Stimulated activated CD4-positive, alpha-beta T cell treated with anti-CD3 and anti-CD28 coated beads, Interleukin-4, amount 100 ng/mL, for 1 hour (primary cell): ENCODE measurements around the gene RAI14.
"Not testable (repeated sequence)": the region's sequence is repeated elsewhere in the genome, so short reads cannot be mapped to it uniquely, and the experiment has no call there.

ENCODE experiments used
- DNase-seq: peaks from one replicate; pipeline ENCODE4 v3.0.0-alpha.2; 2020

The RAI14 gene

DNA sequence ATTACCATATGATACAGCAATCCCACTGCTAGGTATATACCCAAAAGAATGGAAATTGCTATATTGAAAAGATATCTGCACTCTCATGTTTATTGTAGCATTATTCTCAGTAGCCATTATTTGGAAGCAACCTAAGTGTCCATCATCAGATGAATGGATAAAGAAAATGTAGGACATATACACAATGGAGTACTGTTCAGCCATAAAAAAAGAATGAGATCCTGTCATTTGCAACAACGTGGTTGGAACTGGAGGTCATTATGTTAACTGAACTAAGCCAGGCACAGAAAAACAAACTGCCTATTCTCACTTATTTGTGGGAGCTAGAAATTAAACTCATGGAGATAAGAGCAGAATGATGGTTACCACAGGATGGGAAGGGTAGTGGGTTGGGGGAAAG lies 119.8 kb downstream of the RAI14 start:
- no peak for DNase-seq

DNA sequence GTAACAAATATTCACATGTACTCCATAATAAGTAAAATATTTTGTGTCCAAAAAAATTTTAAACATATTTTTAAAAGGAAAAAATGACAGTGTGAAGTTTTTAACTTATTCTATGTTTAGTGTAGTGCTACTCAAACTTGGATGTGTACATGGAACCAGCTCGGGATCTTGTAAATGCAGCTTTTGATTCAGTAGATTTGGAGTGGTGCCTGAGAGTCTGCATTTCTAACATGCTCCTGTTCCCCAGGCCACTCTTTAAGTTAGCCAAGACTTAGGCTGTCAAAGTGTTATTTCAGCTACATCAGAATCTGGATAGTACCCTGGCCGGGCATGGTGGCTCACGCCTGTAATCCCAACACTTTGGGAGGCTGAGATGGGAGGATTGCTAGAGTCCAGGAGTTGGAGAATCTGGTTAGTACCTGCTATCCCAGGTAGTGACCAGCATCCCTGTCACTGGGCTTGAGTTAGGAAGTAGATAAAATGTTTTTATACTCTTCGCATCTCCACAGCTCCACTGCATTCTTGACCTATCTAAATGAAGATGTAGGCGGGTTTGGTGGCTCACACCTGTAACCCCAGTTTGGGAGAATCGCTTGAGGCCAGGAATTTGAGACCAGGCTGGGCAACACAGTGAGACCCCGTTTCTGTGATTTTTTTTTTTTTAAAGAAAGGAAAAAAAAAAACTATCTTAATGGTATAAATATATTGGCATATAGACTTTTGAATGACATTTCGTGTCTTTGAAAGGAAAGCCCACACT lies 122.1 kb downstream of the RAI14 start:
- DNase-seq = no peak

DNA sequence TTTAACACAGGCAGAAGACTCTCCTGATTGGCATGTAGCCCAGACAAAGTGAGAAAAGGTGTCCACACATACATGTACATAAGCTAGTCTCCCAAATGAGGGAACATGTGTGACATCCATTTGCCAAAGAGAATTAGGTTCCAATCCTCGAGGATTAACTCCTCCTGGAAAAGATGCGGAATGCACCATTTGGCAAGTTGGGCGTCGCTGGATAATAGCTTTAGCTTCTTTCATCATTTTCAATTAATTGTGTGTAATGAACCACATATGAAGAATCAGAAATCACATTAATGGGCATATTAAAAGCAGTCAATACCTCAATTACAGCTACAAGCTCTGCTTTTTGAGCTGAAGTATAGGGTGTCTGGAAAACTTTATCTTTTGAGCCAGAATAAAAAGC lies 127.8 kb downstream of the RAI14 start:
- DNase-seq = not testable (repeated sequence)

DNA sequence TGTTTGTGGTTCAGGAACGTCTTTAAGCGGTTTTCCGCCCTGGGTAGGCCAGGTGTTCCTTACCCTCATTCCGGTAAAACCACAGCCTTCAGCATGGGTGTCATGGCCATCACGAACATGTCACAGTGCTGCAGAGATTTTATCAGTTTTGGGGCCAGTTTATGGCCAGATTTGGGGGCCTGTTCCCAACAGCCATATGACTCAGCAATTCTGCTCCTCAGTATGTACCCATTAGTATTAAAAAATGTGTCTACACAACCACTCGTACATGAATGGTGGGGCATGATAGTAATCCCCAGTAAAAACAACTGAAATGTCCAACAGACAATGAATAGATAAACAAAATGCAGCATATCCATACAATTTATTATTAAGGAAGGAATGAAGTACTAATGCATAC lies 130.9 kb downstream of the RAI14 start:
- no peak for DNase-seq

DNA sequence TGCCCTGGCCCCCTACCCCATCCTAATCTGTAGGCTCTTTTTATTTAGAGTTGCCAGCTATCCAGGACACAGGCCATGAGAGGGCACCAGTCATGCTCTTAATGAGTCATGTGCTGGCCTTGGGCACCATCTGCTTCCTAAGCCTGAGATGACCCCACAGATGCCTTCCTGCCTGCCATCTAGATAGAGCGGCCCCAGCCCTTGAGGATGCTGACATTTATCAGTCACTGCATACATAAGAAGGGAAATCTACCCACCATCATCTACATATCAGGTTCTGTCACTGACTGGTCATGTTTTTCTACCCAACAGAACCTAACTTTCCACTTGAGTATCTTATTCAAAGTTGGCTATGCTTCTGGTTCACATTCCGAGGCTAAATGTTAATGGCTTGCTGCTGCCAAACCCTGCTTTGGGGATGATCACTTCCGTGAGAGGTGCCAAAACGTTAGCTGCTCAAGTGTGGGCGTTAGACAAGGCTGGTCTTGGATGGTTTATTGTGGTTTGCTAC lies 132.9 kb downstream of the RAI14 start:
- no peak for DNase-seq

DNA sequence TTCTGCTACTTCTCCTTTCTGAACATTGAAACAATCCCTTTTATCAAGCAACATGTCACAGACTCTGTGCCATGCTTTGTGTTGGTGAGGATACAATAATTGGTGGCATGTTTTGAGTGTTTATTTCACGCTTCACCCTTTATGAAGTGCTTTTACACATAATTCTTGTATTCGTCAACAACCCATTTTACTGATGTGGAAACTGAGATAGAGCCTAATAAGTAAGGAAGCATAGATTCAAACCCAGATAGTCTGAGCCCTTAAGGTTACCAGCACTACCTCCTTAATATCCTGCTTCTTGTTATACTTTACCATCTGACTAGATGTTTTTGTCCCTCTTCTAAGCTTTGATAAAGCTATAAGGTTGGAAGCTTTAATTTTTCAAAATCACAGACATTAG lies 133.5 kb downstream of the RAI14 start:
- no peak for DNase-seq

DNA sequence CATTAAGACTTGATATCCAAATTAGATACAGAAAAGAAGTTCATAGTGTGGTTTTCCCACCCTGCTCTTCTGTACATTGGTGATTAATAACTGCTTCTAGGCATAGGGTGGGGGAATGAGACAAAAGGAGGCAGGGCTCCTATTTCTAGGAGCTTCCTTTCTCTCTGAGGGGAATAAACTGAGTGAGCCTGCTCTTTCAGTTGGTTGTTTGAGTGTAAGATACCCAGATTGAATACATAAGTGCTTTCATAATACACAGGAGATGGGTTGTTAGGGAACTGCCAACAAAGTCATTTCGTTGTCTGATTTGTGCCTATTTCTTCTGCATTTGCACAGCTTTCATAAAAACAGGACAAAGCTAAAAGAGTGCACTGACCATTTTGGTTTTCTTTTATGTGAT lies 133.9 kb downstream of the RAI14 start:
- DNase-seq = no peak

DNA sequence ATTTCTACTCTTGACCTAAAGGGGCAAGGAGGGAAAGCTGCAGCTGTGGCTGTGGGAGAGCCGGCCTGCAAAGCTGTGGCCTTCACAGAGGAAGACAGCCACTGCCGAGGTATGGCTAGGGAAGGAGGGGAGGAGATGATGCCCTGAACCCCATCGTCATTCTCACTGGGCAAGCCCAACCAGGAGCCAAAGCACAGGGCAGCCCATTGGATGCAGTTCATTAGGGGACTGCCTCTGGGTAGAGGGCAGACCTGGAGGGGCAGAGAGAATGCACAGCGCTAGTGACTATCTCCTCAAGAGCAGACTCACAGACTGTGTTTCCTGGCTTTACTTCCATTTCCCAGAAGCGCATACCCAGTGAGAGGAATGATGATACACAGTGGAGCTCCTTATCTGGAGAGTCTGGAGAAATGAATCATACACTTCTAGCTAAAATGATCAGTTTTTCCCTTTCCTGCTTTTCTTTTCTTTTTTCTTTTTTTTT lies 135.7 kb downstream of the RAI14 start:
- DNase-seq = no peak

DNA sequence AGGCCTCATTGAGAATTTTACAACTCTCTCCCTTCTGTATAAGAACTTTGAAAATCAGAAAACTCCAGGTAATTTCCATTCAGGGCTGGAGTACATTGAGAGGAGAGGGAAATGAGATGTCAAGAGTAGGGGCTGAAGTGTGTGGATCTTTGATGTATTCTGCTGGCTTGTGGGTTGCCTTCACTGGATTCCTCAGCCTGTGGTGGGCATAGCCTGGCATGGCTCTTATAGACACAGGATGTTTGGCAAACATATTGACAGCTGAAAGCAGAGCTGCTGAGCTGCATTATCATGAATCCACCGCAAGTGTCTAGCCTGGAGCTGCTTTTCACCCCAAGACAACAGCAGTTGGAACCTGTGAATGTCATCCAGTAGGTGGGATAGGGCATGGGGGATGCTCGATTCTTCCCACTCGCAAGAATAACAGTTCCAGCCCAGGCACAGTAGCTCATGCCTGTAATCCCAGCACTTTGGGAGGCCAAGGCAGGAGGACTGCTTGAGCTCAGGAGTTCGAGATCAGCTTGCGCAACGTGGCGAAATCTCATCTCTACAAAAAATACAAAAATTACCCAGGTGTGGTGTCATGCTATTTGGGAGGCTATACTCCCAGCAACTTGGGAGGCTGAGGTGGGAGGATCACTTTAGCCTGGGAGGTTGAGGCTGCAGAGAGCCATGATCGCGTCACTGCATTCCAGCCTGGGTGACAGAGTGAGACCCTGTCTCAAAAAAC lies 146.9 kb downstream of the RAI14 start:
- DNase-seq = no peak

DNA sequence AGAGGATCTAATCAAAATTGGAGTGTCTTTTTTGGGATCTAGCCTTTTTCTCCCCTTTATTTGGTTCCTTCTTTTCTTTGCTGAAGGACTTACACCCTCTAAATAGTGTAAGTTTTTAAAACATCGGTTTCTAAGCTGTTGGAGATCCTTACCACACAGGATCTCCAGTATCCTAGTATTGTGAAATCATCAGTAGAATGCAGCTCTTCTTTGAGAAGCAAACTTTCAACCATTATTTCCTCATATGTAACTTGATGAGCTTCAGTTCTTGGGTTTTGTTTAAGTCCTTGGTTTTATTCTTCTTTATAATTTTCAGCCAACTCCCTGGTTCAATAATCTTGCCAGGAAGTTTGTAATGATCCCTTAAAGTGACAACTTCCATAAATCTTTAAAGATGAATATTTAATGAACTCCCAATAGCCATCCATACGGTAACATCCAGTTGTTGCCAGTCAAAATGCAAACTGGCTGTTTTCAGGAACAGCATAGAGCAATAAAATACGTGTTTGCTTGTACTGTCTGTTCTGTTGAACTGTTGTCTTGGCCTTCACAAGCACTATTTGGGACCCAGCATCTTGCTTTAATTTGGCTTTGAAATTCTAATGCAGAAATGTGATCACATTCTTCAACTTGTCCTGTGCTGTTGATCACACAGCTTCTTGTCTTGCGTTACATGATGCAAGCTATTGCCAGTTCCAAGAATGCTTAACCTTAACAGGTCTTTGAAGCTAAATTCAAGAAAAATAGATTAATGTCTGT lies 148.0 kb downstream of the RAI14 start:
- no peak for DNase-seq

DNA sequence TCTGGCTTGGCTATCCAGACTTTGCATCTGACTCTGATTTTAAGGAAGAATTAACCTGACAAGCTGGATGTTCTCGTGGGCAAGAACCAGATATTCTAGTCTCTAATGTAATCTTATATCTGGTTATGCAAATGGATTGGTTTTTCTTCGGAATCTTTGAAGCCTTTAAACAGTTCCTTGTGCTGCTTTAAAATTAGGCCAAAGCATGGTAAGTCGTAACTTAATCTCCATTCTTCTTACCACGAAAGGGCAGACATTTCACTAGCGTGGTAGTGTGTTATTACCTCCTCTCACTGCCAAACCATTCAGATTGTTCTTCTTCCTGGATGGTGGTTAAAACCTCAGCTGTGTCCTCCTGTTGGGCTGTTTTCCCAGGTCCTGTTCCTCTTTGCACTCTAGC lies 148.8 kb downstream of the RAI14 start:
- DNase-seq = no peak

DNA sequence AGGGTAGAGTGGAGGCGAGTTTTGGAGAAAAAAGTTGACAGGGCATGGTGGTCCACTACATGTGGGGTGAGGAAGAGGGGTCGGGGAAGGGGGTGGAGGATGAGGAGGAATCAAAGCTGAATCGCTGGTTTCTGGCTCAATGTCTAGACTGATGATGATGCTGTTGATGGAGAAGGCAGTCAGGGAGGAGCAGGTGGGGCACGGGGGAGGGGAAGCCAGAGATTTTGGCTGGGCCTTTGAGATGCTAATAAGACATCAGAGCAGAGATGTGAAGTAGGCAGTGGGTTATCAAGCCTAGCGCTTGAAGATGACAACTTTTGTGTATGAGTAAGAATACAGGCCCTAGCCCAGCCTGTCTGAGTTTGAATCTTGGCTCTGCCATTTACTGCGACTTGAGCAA lies 150.4 kb downstream of the RAI14 start:
- DNase-seq = no peak

DNA sequence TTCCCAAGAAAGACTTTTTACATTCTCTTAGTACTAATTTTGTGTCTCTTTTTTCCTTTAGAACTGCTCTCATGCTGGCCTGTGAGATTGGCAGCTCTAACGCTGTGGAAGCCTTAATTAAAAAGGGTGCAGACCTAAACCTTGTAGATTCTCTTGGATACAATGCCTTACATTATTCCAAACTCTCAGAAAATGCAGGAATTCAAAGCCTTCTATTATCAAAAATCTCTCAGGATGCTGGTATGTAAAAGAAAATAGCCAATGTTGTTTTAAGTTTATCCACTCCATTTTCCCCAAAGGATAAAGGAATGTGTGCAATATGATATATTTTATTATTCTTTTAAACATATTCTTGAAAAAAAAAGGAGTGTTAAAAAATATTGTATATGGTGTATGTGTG lies 155.6 kb downstream of the RAI14 start:
- no peak for DNase-seq

DNA sequence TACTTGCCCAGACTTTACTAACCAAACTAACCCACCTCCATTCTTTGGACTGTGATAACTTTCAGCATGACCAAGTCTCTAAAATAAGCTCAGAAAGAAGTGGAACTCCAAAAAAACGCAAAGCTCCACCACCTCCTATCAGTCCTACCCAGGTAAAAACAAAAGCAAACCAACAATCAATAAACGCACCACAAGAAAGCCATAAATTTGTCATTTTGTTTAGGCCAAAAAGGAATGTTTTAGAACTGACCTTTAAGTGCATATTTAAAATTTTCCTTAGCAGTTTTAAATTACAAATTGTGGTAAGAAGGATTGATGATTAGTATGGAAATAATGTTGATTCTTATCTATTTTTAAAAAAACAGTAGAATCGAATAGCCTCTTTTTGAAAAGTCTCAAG lies 157.4 kb downstream of the RAI14 start:
- DNase-seq = no peak

DNA sequence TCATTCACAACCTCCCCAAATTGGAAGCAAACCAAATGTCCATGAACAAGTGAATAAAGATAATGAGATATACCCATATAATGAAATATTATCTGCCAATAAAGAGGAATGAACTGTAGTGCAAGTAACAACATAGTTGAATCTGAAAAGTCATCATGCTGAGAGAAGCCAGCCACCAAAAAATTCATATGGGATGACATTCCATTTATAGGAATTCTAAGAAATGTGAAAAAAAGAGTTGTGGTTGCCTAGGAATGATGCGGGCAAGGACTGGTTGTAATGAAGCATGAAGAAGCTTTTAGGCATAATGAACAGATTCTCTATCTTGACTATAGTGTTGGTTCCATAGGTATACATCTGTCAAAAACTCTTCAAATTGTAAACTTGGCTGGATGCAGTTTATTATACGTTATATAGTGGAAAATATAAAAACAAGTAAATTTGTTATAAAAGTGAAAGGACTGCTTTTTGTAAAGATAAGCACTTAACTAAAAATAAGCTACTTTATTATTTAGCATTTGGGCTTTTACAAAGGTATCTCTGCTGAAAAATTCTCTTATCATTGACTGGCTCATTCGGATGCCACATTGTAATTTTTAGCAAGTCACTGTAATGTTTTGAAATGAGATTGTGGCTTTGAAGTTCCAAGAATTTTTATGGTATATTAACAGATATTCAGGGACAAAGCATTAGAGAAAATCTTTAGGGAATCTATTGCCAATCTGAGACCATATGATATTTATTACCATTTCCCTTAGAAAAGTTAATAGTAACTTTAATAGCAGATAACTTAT lies 161.6 kb downstream of the RAI14 start:
- no peak for DNase-seq

DNA sequence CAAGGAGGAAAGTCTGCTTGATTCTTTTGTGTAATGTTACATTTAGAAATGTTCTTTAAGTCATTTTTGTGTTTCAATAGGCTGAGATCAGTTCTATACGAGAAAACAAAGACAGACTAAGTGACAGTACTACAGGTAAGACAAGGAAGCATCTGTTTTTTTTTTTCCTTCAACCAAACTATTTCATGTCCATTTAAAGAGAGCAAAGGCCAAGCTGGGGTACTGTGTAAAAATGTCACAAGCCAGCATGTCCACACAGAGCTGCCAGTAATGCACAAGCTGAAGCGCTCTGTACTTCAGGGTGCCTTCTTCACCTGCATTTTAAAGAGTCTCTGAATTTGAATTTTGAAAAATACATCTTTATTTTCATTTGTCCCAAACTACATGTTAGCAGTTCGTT lies 162.6 kb downstream of the RAI14 start:
- no peak for DNase-seq

DNA sequence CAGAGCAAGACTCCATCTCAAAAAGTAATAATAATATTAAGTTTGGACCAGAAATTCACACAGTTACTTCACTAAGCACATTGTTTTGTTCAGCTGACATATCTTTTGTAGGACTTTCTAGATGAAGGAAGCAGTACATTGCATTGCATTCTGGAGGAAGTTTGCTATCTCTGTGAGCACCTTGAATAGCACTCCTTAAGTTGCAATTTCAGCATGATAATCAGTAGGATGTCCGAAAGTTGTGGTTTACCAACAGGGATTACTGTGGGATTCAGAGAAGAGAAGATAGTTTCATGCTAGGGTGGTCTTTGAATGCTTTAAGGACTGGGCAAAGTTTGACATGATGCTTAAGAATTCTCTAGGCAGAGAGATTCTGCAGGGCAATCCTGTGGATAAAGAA lies 164.5 kb downstream of the RAI14 start:
- DNase-seq = no peak

DNA sequence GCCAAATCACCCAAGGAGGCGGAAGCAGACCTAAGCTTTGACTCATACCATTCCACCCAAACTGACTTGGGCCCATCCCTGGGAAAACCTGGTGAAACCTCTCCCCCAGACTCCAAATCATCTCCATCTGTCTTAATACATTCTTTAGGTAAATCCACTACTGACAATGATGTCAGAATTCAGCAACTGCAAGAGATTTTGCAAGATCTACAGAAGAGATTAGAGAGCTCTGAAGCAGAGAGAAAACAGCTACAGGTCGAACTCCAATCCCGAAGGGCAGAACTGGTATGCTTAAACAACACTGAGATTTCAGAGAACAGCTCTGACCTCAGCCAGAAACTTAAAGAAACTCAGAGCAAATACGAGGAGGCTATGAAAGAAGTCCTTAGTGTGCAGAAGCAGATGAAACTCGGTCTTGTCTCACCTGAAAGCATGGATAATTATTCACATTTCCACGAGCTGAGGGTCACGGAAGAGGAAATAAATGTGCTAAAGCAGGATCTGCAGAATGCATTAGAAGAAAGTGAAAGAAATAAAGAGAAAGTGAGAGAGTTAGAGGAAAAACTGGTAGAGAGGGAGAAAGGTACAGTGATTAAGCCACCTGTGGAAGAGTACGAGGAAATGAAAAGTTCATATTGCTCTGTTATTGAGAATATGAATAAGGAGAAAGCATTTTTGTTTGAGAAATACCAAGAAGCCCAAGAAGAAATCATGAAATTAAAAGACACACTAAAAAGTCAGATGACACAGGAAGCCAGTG lies 167.0 kb downstream of the RAI14 start:
- no peak for DNase-seq

DNA sequence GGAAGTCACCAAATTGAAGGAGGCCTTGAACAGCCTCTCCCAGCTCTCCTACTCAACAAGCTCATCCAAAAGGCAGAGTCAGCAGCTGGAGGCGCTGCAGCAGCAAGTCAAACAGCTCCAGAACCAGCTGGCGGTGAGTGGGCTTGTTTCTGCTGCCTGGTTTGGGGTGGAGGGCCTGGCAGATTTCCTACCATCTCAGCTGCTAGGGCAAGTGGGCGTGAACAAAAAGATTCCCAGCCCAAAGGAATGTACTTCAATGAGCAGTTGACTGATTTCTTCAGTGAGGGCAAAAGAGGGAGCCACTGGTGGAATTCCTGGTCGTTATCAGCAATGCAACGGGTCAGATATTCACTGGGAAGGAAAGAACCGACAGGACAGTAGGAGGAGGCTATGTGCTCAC lies 170.2 kb downstream of the RAI14 start:
- DNase-seq = no peak

DNA sequence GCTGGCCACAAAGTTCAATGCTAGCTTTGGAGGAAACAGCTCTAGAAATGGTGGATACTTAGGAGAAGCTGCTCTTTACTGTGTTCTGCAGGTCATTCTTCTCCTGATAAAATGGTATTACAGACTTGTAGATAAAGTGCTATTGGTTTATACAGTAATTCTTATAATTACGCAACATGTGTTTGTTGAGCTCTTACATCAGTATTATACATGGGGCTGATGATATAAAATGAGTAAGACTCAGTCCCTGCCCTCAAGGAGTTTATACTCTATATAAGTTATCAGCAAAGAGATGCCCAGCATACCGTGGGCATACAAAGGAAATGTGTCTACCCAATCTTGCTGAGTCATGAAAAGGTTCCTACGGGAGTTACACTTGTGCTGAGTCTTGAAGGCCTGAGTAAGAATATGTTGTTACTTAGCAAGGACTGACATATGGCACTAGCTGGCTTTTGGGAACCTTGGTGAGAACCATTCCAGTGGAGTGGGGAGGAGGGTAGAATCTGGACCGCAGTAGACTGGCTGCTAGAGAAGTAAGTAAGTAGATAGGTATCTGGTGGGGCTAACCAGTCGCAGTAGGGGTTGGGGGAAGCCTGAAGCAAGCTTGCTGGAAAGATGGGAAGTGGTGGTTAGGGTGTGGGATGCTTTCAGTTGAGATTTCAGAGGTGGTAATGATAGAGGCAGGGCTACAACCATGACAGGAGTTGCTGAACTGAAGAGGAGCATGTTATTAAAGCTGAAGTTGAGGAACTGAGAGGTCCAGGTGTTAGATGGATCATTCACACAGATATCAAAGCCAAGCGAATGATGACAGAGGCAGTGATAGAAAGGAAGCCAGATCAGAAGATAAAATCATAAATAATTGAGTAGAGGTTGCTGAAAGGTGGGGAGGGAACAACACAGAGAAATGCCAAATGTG lies 171.7 kb downstream of the RAI14 start:
- DNase-seq = no peak

DNA sequence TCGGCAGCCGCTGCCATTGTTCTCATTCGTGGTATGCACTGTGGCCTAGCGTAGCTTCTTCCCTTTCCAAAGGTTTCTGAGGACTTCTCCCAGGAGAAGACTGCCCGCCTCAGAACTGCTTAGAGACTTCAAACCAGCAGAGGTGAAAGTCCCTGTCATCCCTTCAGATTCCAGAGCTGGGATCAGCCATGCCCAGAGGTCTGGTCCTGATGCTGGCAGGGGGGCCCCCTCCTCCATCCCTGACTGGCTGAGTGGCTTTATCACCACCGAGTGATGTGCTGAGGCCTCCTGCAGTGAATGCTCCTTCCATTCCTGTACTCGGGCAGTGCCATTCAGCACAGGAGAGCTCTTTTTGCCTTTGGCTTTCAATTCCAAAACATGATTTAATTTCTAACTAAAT lies 174.7 kb downstream of the RAI14 start:
- DNase-seq = not testable (repeated sequence)
